GM21447 (cell line): ENCODE results near the gene VPS4A.

Source experiments
- ATAC-seq: cut with Tn5 transposase; IDR thresholded peaks from one replicate; pipeline ENCODE4 v1.9.1; 2021; ENCODE audit not compliant: unreplicated experiment

VPS4A gene

DNA sequence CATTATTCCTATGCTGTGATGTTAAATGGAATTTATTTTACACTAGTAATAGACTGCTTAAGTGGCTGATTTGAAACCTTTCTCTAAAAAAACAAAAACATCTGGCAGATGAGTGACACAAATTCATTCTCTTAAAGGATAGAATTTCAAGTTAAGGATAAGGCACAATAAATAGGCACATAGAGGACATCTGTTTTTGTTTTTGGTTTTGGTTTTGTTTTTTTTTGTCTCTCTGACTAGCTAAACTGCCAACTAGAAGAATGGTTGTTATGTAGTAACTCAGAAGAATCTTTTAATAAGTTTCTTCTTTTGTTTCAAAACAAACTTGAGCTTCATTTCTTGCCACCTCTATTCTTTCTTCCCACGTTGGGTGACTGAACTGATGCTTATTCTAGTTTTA lies 5.1 kb upstream of the VPS4A start:
- ATAC-seq, result no peak

DNA sequence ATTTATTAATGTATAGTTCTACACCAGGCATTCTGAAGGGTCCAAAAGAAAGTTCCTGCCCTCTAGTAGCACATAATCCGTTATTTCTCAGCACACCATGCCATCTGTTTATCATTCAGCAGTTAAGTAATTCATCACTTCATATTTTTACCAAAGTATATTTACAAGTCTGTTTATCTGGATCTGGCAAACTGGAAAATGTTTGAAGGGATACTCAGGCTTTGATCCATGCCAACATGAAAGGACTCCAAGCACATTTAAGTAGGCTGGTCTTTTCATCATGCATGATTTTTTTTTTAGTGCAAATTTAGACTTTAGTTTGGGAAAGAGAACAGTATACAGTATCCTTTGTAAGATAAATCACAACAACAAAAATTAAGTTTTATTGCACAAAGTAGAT lies 4.1 kb upstream of the VPS4A start:
- no peak for ATAC-seq

- no peak for ATAC-seq
Measured at GRCh38 chr16:69307856-69308255, 3.3 kb upstream of the VPS4A start.

- no peak for ATAC-seq
Measured at GRCh38 chr16:69309316-69309715, 1.8 kb upstream of the VPS4A start.

DNA sequence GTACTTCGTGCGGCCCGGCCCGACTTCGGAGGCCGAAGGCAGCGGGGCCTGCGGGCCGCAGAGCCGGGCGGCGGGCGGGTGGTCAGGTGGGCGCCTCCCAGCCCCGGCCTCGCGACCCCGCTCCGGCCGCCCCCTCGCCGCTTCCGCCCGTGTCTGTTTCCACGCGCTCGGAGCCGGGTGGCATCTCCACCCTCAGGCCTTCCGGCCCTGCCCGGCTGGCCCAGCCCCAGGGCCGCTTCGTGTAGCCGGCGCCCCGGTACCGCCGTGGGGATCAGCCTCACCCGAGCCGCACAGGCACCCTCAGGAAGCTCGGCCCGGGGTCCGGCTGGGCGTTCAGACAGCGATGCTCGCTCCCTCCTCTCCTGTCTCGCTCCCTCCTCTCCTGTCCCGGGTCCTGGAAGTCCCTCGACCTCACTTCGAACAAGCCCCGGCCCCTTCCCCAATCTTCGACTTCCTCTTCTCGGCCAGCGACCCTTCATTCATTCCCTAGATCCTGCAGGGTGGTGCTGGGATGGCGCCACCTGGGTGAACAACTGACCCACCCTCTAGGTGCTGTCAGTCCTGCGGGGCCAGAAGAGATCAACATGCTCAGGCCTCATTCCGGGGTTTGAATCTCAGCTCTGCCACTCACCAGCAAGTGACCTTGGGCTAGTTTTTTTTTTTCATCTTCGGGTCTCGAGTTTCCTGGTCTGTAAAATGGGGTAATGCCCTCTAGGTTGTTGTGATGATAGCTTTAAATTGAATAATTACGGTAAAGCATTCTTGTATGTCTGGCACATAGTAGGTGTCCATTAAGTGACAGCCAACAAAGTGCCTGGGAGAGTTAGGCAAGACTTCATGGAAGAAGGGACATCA lies 610 bp downstream of the VPS4A start:
- peak; percentile 38 for ATAC-seq

DNA sequence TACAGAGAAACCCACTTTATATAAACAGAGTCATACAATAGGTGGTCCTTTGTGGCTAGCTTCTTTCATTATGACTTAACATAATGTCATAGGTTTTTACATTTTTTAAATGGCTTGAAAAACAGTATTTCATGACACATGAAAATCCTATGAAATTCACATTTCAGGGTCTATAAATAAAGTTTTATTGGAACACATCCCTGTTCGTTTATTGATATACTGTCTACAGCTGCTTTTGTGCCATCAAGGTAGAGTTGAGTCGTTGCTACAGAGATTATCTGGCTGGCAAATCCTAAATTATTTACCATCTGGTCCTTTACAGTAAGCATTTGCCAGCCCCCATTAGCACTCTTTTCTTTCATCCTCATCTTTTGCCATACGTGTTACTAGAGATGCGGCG lies 2.3 kb downstream of the VPS4A start:
- no peak for ATAC-seq

DNA sequence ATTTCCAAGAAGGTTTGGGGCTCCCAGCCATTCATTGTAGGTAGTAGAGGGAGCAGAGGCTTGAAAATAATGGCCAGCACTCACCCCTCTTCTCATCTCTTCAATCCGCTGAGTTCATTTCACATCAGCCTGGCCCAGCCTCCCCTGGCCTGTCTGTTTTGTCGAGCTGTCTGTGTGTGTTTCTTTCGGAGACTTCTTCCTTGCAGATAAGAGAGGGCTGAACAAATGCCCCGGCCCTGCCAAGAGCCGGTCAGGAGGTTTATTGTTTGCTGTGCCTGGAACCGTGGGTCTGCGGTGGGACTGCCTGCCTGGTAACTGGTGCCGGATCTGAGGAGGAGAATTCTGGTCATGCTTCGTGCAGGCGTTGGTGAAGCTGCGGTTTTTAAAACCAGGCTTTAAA lies 3.4 kb downstream of the VPS4A start:
- no peak for ATAC-seq

- no peak for ATAC-seq
Measured at GRCh38 chr16:69315486-69316311, 4.5 kb downstream of the VPS4A start.

DNA sequence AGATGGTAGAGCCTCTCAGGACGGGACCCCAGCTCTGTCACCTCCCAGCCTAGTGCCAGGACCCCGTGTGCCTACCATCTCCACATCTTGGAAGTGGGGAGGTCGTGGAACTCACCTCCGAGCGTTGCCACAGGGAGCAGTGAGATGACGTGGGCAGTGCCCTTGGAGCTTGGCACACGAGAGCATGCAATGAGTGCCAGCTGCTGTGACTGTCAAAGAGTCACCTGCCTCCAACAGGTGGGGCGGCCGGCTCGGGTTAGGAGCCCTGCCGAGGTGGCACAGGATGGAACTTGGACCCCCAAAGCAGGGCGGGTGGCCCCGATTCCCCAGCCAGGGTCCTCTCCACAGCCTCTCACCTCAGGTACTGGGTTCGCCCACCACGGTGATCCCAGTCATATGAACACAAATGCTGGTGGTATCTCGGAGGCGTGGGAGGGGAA lies 5.5 kb downstream of the VPS4A start:
- ATAC-seq, result no peak

DNA sequence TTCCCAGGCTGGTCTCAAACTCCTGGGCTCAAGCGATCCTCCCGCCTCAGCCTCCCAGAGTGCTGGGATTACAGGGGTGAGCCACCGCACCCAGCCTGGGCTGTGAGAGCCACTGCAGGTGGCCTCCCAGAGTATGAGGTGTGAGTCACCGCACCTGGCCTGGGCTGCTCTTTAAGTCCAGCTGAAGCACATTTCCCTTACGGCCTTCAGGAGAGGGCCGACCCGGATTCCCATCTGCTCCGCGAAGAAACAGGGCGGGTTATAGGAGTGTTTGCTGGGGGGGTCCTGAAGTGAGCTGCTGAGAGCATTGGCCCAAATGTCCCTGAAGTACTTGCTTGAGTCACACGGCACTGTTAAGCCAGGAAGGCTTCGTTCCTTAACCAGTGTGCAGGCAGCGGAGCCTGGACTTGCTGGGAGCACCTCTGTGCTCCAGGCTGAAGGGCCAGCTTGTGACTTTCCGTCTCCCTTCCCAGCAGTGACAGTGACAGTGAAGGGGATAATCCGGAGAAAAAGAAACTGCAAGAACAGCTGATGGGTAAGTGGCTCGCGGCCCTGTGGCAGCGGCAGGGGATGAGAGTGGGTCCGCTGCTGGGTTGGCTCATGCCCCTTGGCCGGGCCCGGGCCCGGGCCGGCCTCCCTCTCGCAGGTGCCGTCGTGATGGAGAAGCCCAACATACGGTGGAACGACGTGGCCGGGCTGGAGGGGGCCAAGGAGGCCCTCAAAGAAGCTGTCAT lies 7.2 kb downstream of the VPS4A start:
- no peak for ATAC-seq

DNA sequence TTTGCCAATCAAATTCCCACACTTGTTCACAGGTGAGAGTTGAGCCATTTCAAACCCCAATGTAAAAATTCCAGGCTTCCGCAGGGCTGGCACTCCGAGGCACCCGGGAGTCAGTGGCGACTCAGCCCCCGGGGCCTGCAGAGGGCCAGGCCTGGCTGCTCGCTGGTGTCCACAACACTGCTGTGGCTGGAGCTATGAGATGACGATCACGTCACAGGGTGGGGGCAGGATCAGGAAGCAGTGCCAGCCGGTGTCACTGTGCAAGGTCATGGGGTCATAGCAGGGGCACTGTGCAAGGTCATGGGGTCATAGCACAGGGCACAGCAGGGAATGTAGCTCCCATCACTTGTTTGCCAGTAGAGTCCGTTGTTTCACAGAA lies 7.8 kb downstream of the VPS4A start:
- ATAC-seq, result no peak

DNA sequence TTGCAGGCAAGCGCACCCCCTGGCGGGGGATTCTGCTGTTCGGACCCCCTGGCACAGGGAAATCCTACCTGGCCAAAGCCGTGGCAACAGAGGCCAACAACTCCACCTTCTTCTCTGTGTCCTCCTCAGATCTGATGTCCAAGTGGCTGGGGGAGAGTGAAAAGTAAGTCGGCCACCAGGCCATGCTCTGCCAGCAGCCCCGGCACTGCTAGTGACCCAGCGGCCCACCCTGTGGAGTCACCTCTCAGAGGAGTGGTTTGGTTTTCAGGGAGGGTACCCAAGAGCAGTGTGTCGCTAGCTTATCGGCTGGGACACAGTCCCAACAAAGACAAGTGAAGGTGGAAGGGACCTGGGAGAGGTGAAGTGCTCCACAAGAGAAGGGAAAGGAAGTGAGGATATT lies 8.2 kb downstream of the VPS4A start:
- no peak for ATAC-seq

- no peak for ATAC-seq
Measured at GRCh38 chr16:69319826-69320739, 8.9 kb downstream of the VPS4A start.

- ATAC-seq, result no peak
Measured at GRCh38 chr16:69320740-69321073, 9.6 kb downstream of the VPS4A start.

- ATAC-seq, result no peak
Measured at GRCh38 chr16:69321080-69321479, 9.9 kb downstream of the VPS4A start.

- no peak for ATAC-seq
Measured at GRCh38 chr16:69322343-69322742, 11.2 kb downstream of the VPS4A start.

DNA sequence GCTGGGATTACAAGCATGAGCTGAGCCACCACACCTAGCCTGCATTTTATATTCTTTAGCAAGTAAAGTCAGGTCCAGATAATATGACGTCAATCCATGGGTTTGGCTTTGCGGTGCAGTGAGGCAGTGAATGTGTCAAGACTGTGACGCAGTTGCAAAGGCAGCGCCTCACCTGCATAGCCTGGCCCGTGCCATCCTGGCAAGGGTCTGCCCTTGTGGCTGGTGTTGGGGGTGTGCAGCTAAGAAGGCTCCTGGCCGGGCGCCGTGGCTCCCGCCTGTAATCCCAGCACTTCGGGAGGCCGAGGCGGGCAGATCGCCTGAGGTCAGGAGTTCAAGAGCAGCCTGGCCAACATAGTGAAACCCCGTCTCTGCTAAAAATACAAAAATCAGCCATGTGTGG lies 12.3 kb downstream of the VPS4A start:
- no peak for ATAC-seq

GRCh38 chr16:69324013-69324531 lies 12.9 kb downstream of the VPS4A start:
- ATAC-seq, result no peak

DNA sequence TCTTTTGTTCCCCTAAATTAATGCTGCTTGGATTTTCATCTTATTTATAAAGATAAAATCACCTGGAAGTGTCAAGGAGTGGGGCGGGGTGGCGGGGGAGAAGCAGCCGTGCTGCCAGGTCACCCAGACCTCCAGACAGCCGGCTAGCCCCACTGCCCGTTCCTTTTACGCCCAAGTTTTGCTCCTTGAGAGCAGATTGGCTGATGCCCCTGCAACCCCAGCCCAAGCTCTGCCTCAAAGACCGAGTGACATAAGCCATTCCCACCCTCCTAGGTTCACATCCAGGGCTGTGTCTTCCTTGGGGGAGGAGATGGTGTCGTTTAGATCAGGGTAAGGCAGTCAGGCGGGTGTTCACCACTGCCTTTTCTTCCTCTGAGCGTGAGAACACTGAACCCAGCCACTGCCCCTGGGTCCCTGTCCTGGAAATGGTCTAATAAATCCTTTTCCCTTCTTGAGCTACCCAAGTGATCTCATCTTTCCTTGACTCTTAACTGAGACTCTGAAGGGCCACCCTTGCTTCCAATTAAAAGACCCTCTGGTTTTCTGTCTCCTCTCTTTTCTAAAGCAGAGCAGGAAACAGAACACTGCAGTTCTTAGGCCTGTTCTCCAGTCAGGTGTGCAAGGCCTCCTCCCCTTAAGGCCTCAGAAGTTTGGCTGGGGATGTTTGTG lies 13.6 kb downstream of the VPS4A start:
- no peak for ATAC-seq

DNA sequence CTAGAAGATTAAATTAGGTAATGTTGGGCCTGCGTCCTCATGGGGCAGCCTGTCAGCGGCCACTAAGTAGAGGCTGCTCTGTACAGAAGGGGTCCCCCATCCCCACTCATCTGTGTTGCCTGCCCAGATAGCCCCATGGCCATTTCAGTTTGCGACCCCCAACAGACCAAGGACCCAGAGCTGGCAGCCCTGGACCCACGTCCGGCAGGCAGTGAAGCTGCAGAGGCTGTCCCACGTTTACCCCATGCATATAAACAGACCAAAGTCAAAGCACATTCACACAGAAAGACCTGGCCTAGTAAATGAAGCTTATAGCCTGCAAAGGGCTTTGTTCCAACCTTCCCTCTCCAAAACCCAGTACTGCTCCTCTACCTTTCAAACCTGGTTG lies 14.6 kb downstream of the VPS4A start:
- ATAC-seq, result no peak
